ENCODE measurements around the gene NKD2.

DNA sequence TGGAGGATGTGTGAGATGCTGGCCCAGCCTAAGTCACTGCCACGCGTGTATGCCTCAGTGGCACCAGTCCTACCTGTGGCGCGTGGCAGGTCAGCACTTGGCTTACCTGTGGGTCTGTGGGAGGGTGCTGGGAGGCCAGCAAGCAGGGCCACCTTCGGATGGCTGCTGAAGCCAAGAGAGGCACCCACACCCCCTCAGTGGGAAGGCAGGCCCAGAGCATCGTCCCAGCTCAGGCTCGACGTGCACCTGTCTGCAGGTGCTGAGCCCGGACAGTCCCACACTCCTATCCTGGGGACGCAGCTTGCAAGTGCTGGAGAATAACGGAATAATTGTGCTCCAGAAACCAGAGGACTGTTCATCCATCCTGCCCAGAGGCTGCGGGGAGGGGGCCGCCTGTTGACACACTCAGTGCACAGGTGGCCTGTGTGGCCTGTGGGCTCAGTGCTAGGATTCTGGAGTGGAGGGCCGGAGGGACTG lies 24.0 kb downstream of the NKD2 start:
- TF ChIP-seq EZH2 (IDR thresholded peaks at IDR 0.05; ENCODE audit: insufficient read depth, poor library complexity, severe bottlenecking) (no peak), EZH2phosphoT487 (IDR thresholded peaks at IDR 0.05; ENCODE audit: insufficient read depth, low read depth) (no peak)
